Type B pancreatic cell (in vitro differentiated cells): ENCODE data around the gene FHOD3. TPM values are rescaled to one million over a fixed set of nuclear protein-coding genes. Genes with fewer than 3 reads are reported as not detected.
"Not testable (repeated sequence)": the region's sequence is repeated elsewhere in the genome, so short reads cannot be mapped to it uniquely, and the experiment has no call there.

Source experiments
- DNase-seq: peaks from one replicate; pipeline ENCODE4 v3.0.0; 2021; ENCODE audit warnings: mixed read lengths; ENCODE audit not compliant: unreplicated experiment; ENCODE audit errors: extremely low spot score
- H3K27ac Mint-ChIP-seq: 2 replicates; pipeline ENCODE4 v1.8.0; 2021; ENCODE audit warnings: mild to moderate bottlenecking, mixed read lengths
- H3K27me3 Mint-ChIP-seq: 2 replicates; pipeline ENCODE4 v1.8.0; 2021; ENCODE audit warnings: mixed read lengths
- H3K36me3 Mint-ChIP-seq: 2 replicates; pipeline ENCODE4 v1.8.0; 2021; ENCODE audit warnings: mixed read lengths
- H3K4me1 Mint-ChIP-seq: one replicate; pipeline ENCODE4 v1.8.0; 2021; ENCODE audit warnings: mixed read lengths; ENCODE audit not compliant: unreplicated experiment
- H3K4me3 Mint-ChIP-seq: 2 replicates; pipeline ENCODE4 v1.8.0; 2021; ENCODE audit warnings: mild to moderate bottlenecking, mixed read lengths
- H3K9me3 Mint-ChIP-seq: 2 replicates; pipeline ENCODE4 v1.8.0; 2021; ENCODE audit warnings: mixed read lengths
- total RNA-seq: library from RNA; stranded (reverse); gene quantifications from 2 replicates; pipeline ENCODE4 v1.2.1, GENCODE V29; 2021; ENCODE audit warnings: low replicate concordance
- TF ChIP-seq, protein P1 (sequence below): fragments of 200-600 bp; sonication (generic); conservative IDR thresholded peaks from 2 replicates; pipeline ENCODE4 v1.5.0; 2021; ENCODE audit warnings: antibody characterized with exemption, mild to moderate bottlenecking

The FHOD3 gene
- total RNA-seq, 1 donor from 2014 or later = 5.3 TPM

GRCh38 chr18:36545821-36546427 lies 248.4 kb downstream of the FHOD3 start:
- H3K4me3 Mint-ChIP-seq = no peak overlapping the region
- H3K36me3 Mint-ChIP-seq = no peaks in the 10 kb centered on the region
- H3K27me3 Mint-ChIP-seq = no peaks in the 10 kb centered on the region
- DNase-seq = no peak
- no peaks in the 10 kb centered on the region for H3K4me1 Mint-ChIP-seq
- TF ChIP-seq, protein P1, sequence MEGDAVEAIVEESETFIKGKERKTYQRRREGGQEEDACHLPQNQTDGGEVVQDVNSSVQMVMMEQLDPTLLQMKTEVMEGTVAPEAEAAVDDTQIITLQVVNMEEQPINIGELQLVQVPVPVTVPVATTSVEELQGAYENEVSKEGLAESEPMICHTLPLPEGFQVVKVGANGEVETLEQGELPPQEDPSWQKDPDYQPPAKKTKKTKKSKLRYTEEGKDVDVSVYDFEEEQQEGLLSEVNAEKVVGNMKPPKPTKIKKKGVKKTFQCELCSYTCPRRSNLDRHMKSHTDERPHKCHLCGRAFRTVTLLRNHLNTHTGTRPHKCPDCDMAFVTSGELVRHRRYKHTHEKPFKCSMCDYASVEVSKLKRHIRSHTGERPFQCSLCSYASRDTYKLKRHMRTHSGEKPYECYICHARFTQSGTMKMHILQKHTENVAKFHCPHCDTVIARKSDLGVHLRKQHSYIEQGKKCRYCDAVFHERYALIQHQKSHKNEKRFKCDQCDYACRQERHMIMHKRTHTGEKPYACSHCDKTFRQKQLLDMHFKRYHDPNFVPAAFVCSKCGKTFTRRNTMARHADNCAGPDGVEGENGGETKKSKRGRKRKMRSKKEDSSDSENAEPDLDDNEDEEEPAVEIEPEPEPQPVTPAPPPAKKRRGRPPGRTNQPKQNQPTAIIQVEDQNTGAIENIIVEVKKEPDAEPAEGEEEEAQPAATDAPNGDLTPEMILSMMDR = no peak
- no peak overlapping the region for H3K27ac Mint-ChIP-seq
- peaks cover 6% of the 10 kb centered on the region for H3K9me3 Mint-ChIP-seq

- H3K9me3 Mint-ChIP-seq = peaks cover 6% of the 10 kb centered on the region
Observed at GRCh38 chr18:36546876-36547275, 249.4 kb downstream of the FHOD3 start.

DNA sequence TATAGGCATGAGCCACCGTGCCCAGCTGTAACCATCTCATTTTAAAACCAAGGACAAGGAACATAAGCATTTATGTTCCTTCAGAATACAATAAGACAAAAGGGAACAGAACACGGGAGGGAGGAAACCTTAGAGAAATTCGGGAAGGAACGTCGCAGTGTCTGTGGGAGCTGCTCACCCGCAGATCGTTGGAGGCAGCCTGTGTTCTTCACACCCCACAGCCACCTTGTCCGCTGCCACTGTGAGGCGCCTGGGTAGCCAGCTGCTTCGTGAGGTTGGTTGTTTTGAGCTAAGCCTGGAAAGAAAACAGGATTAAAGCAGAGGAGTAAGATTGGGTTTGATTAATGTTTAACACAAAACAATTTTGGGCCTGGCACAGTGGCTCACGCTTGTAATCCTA lies 250.0 kb downstream of the FHOD3 start:
- Mint-ChIP-seq H3K9me3 (peaks cover 6% of the 10 kb centered on the region), H3K4me3 (no peak overlapping the region), H3K27ac (no peak overlapping the region), H3K36me3 (no peaks in the 10 kb centered on the region), H3K27me3 (no peaks in the 10 kb centered on the region), H3K4me1 (no peaks in the 10 kb centered on the region)
- TF ChIP-seq, protein P1 = no peak
- no peak for DNase-seq

More at GRCh38 chr18:36546876-36547275, 249.4 kb downstream of the FHOD3 start:
- no peaks in the 10 kb centered on the region for H3K36me3 Mint-ChIP-seq
- H3K27ac Mint-ChIP-seq = no peak overlapping the region
- H3K4me3 Mint-ChIP-seq = no peak overlapping the region
- TF ChIP-seq, protein P1 = no peak
- no peaks in the 10 kb centered on the region for H3K4me1 Mint-ChIP-seq
- H3K27me3 Mint-ChIP-seq = no peaks in the 10 kb centered on the region
- DNase-seq = no peak

DNA sequence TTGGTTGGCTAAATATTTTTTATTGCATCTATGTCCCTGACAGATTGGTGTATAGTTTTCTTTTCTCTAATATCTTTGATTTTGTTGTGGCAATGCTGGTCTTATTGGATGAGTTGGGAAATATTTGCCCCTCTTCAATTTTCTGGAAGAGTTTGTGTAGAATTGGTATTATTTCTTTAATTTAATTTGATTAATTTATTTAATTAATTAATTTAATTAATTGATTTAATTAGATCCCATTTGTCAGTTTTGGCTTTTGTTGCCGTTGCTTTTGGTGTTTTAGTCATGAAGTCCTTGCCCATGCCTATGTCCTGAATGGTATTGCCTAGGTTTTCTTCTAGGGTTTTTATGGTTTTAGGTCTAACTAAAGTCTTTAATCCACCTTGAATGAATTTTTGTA lies 253.8 kb downstream of the FHOD3 start:
- H3K4me3 Mint-ChIP-seq = not testable (repeated sequence)

DNA sequence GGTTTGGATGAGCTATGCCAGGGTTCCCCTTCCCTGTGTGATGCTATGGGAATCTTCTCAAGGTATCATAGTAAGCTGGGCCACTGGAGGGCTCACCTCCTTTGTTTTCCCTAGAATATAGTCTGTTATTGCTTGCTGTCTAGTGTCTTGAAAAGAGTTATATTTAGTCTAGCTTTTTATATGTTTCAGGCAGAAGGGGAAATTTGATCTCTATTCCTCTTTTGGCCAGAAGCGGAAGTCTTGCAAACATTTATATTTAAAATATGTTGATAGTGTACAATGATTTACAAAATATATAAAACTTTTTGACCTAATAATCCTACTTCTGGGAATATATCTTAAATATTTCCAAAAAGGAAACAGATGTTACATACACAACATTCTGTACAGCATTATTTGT lies 260.7 kb downstream of the FHOD3 start:
- Mint-ChIP-seq H3K4me3 (no peak overlapping the region), H3K9me3 (no peaks in the 10 kb centered on the region), H3K4me1 (no peaks in the 10 kb centered on the region), H3K27me3 (no peaks in the 10 kb centered on the region), H3K27ac (no peak overlapping the region), H3K36me3 (no peaks in the 10 kb centered on the region)
- TF ChIP-seq, protein P1 = no peak
- no peak for DNase-seq

More for the DNA sequence above, 253.8 kb downstream of the FHOD3 start:
- not testable (repeated sequence) for H3K9me3 Mint-ChIP-seq, DNase-seq, H3K36me3 Mint-ChIP-seq, H3K27ac Mint-ChIP-seq, H3K4me1 Mint-ChIP-seq, H3K27me3 Mint-ChIP-seq

- H3K36me3 Mint-ChIP-seq = no peaks in the 10 kb centered on the region
- H3K4me3 Mint-ChIP-seq = no peak overlapping the region
- H3K4me1 Mint-ChIP-seq = no peaks in the 10 kb centered on the region
- no peaks in the 10 kb centered on the region for H3K9me3 Mint-ChIP-seq
- H3K27me3 Mint-ChIP-seq = peaks cover 2% of the 10 kb centered on the region
- no peak for DNase-seq
- TF ChIP-seq, protein P1 = no peak
- no peak overlapping the region for H3K27ac Mint-ChIP-seq
Observed at GRCh38 chr18:36559149-36559857, 261.8 kb downstream of the FHOD3 start.
